ENCODE data around the gene LCNL1.

LCNL1 gene

GRCh38 chr9:136961279-136962065 lies 21.3 kb upstream of the LCNL1 start:
- Histone ChIP-seq H3K4me3 (no peak overlapping the region), H3K27ac (peak overlapping the region; percentile 2 to 63)
- no peak for DNase-seq (ENCODE audit: low spot score)
- no peak for TF ChIP-seq CTCF (IDR thresholded peaks at IDR 0.05)

- Histone ChIP-seq H3K4me3 (no peak overlapping the region), H3K27ac (no peak overlapping the region)
- no peak for TF ChIP-seq CTCF (IDR thresholded peaks at IDR 0.05)
- DNase-seq (ENCODE audit: low spot score) = no peak
Measured at GRCh38 chr9:136962163-136962562, 20.6 kb upstream of the LCNL1 start.

GRCh38 chr9:136962701-136963248 lies 20.0 kb upstream of the LCNL1 start:
- DNase-seq (ENCODE audit: low spot score) = no peak
- no peak for TF ChIP-seq CTCF (IDR thresholded peaks at IDR 0.05)
- Histone ChIP-seq H3K4me3 (no peak overlapping the region), H3K27ac (no peak overlapping the region)

- DNase-seq (ENCODE audit: low spot score) = no peak
- Histone ChIP-seq H3K4me3 (no peak overlapping the region), H3K27ac (peak overlapping the region in 1 of 2 donors; percentile 6)
- no peak for TF ChIP-seq CTCF (IDR thresholded peaks at IDR 0.05)
Measured at GRCh38 chr9:136963341-136963740, 19.5 kb upstream of the LCNL1 start.

- TF ChIP-seq CTCF (IDR thresholded peaks at IDR 0.05) = no peak
- no peak for DNase-seq (ENCODE audit: low spot score)
- Histone ChIP-seq H3K4me3 (no peak overlapping the region), H3K27ac (no peak overlapping the region)
Measured at GRCh38 chr9:136963751-136964150, 19.0 kb upstream of the LCNL1 start.

- Histone ChIP-seq H3K4me3 (no peak overlapping the region), H3K27ac (no peak overlapping the region)
- no peak for DNase-seq (ENCODE audit: low spot score)
- TF ChIP-seq CTCF (IDR thresholded peaks at IDR 0.05) = no peak
Measured at GRCh38 chr9:136964171-136964689, 18.6 kb upstream of the LCNL1 start.

All from coronary artery (tissue), 2 donors.